SK-N-SH (cell line): ENCODE measurements around the gene SSR3.

Experiments
- FOSL2 ChIP-seq: IDR thresholded peaks from 2 replicates; pipeline ENCODE4 v1.4.0; 2012; ENCODE audit warnings: low read depth, mild to moderate bottlenecking, moderate library complexity, borderline replicate concordance
- FOXM1 ChIP-seq: IDR thresholded peaks from 2 replicates; pipeline ENCODE4 v1.4.0; 2012; ENCODE audit warnings: low read depth, mild to moderate bottlenecking
- MXI1 ChIP-seq: IDR thresholded peaks from 2 replicates; pipeline ENCODE4 v1.6.1; 2012; ENCODE audit warnings: mild to moderate bottlenecking, low read depth, low read length, improper control_type of control experiment
- NRF1 ChIP-seq: IDR thresholded peaks from 2 replicates; pipeline ENCODE4 v1.6.1; 2012; ENCODE audit warnings: low read depth, mild to moderate bottlenecking, low read length
- POLR2AphosphoS5 ChIP-seq: IDR thresholded peaks from 2 replicates; pipeline ENCODE4 v1.6.1; 2012; ENCODE audit warnings: low read depth, low read length
- RFX5 ChIP-seq: IDR thresholded peaks from 2 replicates; pipeline ENCODE4 v1.6.1; 2012; ENCODE audit warnings: mild to moderate bottlenecking, improper control_type of control experiment, low read length
- RXRA ChIP-seq: IDR thresholded peaks from 2 replicates; pipeline ENCODE4 v1.4.0; 2012; ENCODE audit warnings: low read depth, mild to moderate bottlenecking, borderline replicate concordance
- TEAD4 ChIP-seq: IDR thresholded peaks from 2 replicates; pipeline ENCODE4 v1.4.0; 2012; ENCODE audit warnings: mild to moderate bottlenecking, borderline replicate concordance; ENCODE audit not compliant: insufficient read depth
- TF ChIP-seq, protein P1 (sequence below): fragments of 200-600 bp; sonication (generic); IDR thresholded peaks from 2 replicates; pipeline ENCODE4 v1.6.1; 2017; ENCODE audit warnings: antibody characterized with exemption, mild to moderate bottlenecking, moderate library complexity
- TF ChIP-seq, protein P2 (sequence below): IDR thresholded peaks from 2 replicates; pipeline ENCODE4 v1.4.0; 2012; ENCODE audit warnings: low read depth, borderline replicate concordance

- TF ChIP-seq, protein P1, sequence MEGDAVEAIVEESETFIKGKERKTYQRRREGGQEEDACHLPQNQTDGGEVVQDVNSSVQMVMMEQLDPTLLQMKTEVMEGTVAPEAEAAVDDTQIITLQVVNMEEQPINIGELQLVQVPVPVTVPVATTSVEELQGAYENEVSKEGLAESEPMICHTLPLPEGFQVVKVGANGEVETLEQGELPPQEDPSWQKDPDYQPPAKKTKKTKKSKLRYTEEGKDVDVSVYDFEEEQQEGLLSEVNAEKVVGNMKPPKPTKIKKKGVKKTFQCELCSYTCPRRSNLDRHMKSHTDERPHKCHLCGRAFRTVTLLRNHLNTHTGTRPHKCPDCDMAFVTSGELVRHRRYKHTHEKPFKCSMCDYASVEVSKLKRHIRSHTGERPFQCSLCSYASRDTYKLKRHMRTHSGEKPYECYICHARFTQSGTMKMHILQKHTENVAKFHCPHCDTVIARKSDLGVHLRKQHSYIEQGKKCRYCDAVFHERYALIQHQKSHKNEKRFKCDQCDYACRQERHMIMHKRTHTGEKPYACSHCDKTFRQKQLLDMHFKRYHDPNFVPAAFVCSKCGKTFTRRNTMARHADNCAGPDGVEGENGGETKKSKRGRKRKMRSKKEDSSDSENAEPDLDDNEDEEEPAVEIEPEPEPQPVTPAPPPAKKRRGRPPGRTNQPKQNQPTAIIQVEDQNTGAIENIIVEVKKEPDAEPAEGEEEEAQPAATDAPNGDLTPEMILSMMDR: no peak
- no peak for TF ChIP-seq FOSL2
- TF ChIP-seq, protein P2, sequence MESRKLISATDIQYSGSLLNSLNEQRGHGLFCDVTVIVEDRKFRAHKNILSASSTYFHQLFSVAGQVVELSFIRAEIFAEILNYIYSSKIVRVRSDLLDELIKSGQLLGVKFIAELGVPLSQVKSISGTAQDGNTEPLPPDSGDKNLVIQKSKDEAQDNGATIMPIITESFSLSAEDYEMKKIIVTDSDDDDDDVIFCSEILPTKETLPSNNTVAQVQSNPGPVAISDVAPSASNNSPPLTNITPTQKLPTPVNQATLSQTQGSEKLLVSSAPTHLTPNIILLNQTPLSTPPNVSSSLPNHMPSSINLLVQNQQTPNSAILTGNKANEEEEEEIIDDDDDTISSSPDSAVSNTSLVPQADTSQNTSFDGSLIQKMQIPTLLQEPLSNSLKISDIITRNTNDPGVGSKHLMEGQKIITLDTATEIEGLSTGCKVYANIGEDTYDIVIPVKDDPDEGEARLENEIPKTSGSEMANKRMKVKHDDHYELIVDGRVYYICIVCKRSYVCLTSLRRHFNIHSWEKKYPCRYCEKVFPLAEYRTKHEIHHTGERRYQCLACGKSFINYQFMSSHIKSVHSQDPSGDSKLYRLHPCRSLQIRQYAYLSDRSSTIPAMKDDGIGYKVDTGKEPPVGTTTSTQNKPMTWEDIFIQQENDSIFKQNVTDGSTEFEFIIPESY: no peak
- TF ChIP-seq MXI1: no peak
- no peak for TF ChIP-seq RFX5
- TF ChIP-seq TEAD4: no peak
- TF ChIP-seq NRF1: no peak
- TF ChIP-seq FOXM1: no peak
- no peak for TF ChIP-seq RXRA
- no peak for TF ChIP-seq POLR2AphosphoS5
These were observed 59.1 kb downstream of the SSR3 start for GRCh38 chr3:156495816-156496215.
